ENCODE data around the gene TRIM44. TPM values are rescaled to one million over a fixed set of nuclear protein-coding genes. Genes with fewer than 3 reads are reported as not detected.
"Not testable (repeated sequence)": the region's sequence is repeated elsewhere in the genome, so short reads cannot be mapped to it uniquely, and the experiment has no call there.

Gene TRIM44
- total RNA-seq, 3 donors from 2014 or later (not counting 1 experiment from before 2014, with no cell fraction given), result 47.0 to 62.6 (median 51.9) TPM

- no peak for ATAC-seq
- H3K9me3 Mint-ChIP-seq, result no peaks in the 10 kb centered on the region
- H3K4me1 Mint-ChIP-seq, result no peaks in the 10 kb centered on the region
- intact Hi-C loops (cut with micrococcal nuclease), result no loop called here
- H3K4me3 ChIP-seq (ENCODE audit: low read length), result no peak overlapping the region
- H3K27ac ChIP-seq (ENCODE audit: low read length), result no peak overlapping the region
- H3K36me3 Mint-ChIP-seq, result no peaks in the 10 kb centered on the region
- DNase-seq, result no peak
- H3K27me3 ChIP-seq (ENCODE audit: control insufficient read depth, insufficient read depth, low read length), result no peaks in the 10 kb centered on the region
- no peaks in the 10 kb centered on the region for H3K9me3 ChIP-seq (ENCODE audit: control insufficient read depth, insufficient read depth, low read length)
- H3K27ac Mint-ChIP-seq, result no peak overlapping the region
- no peak overlapping the region for H3K4me3 Mint-ChIP-seq
- H3K36me3 ChIP-seq (ENCODE audit: control insufficient read depth, insufficient read depth, low read length), result no peaks in the 10 kb centered on the region
- H3K4me1 ChIP-seq (ENCODE audit: control insufficient read depth, insufficient read depth, low read length), result no peaks in the 10 kb centered on the region
- no peak for TF ChIP-seq CTCF (IDR thresholded peaks at IDR 0.05)
- H3K27me3 Mint-ChIP-seq (ENCODE audit: low read depth in 2 of 2), result peaks cover 0 to 8% of the 10 kb centered on the region in 2 donors
Observed at GRCh38 chr11:35856756-35857155, 194.2 kb downstream of the TRIM44 start.

DNA sequence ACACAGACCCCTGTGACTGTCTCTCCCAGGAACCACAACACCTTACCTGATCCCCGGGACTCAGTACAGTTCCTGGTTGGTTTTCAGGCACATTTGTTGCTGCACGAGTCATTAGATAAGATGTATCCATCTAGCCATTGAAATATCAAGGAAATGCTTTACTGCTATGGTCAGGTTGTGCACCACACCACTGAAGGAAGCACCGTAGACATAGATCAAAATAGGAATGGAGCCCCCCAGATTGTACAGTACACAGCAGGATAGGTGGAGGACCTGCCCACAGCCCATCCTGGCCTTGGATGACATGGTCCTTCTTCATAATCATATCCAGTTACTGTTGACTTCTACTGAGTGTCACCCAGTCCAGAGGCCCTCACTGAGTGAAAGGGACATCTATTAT is 195.3 kb downstream of the TRIM44 start:
- Mint-ChIP-seq H3K36me3 (no peaks in the 10 kb centered on the region), H3K4me1 (no peaks in the 10 kb centered on the region)
- ATAC-seq, result no peak

GRCh38 chr11:35859301-35859700 is 196.7 kb downstream of the TRIM44 start:
- H3K4me3 ChIP-seq (ENCODE audit: low read length), result no peak overlapping the region
- no peaks in the 10 kb centered on the region for H3K36me3 Mint-ChIP-seq
- no peaks in the 10 kb centered on the region for H3K4me1 ChIP-seq (ENCODE audit: control insufficient read depth, insufficient read depth, low read length)
- H3K9me3 Mint-ChIP-seq, result no peaks in the 10 kb centered on the region
- no peak for TF ChIP-seq CTCF (IDR thresholded peaks at IDR 0.05)
- no peaks in the 10 kb centered on the region for H3K4me1 Mint-ChIP-seq
- H3K27me3 Mint-ChIP-seq (ENCODE audit: low read depth in 2 of 2), result peaks cover 0 to 17% of the 10 kb centered on the region in 2 donors
- no peak overlapping the region for H3K4me3 Mint-ChIP-seq
- intact Hi-C loops (cut with micrococcal nuclease), result no loop called here
- H3K27ac Mint-ChIP-seq, result no peak overlapping the region
- H3K36me3 ChIP-seq (ENCODE audit: control insufficient read depth, insufficient read depth, low read length), result no peaks in the 10 kb centered on the region
- ATAC-seq, result no peak
- no CpG with 5 or more reads among the region's 2 CpGs for WGBS (ENCODE audit: insufficient coverage)
- no peak overlapping the region for H3K27ac ChIP-seq (ENCODE audit: low read length)
- no peaks in the 10 kb centered on the region for H3K27me3 ChIP-seq (ENCODE audit: control insufficient read depth, insufficient read depth, low read length)
- H3K9me3 ChIP-seq (ENCODE audit: control insufficient read depth, insufficient read depth, low read length), result peaks cover 3% of the 10 kb centered on the region
- no peak for DNase-seq

More for the DNA sequence above, 195.3 kb downstream of the TRIM44 start:
- no peaks in the 10 kb centered on the region for H3K9me3 ChIP-seq (ENCODE audit: control insufficient read depth, insufficient read depth, low read length)
- DNase-seq, result no peak
- no peaks in the 10 kb centered on the region for H3K9me3 Mint-ChIP-seq
- H3K4me3 Mint-ChIP-seq, result no peak overlapping the region
- intact Hi-C loops (cut with micrococcal nuclease), result no loop called here
- no peaks in the 10 kb centered on the region for H3K27me3 ChIP-seq (ENCODE audit: control insufficient read depth, insufficient read depth, low read length)
- no peaks in the 10 kb centered on the region for H3K36me3 ChIP-seq (ENCODE audit: control insufficient read depth, insufficient read depth, low read length)
- WGBS (ENCODE audit: insufficient coverage), result 91% methylated on average over 3 of the region's 3 CpGs
- no peaks in the 10 kb centered on the region for H3K4me1 ChIP-seq (ENCODE audit: control insufficient read depth, insufficient read depth, low read length)
- no peak for TF ChIP-seq CTCF (IDR thresholded peaks at IDR 0.05)
- H3K4me3 ChIP-seq (ENCODE audit: low read length), result no peak overlapping the region
- H3K27me3 Mint-ChIP-seq (ENCODE audit: low read depth in 2 of 2), result peaks cover 0 to 8% of the 10 kb centered on the region in 2 donors
- no peak overlapping the region for H3K27ac ChIP-seq (ENCODE audit: low read length)
- H3K27ac Mint-ChIP-seq, result no peak overlapping the region

DNA sequence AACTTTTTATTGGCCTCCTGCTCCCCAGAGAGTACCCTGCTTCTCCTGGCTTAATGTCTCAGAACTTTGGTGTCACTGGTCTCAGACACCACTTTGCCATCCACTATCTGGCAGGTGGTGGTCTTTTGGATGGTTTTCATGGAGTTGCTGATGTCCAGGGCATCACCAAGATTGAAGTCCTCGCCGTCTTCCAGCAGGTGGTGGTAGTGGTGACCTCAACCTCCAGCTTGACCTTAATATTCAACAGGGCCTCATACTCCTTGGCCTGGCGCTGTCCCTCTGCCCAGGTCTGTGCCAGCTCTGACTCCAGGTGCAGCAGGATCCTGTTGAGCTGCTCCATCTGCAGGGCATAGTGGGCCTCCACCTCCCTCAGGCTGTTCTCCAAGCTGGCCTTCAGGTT is 197.6 kb downstream of the TRIM44 start:
- H3K27ac Mint-ChIP-seq; H3K9me3 Mint-ChIP-seq; H3K4me1 ChIP-seq (ENCODE audit: control insufficient read depth, insufficient read depth, low read length); H3K27ac ChIP-seq (ENCODE audit: low read length); DNase-seq; H3K4me3 Mint-ChIP-seq; H3K36me3 ChIP-seq (ENCODE audit: control insufficient read depth, insufficient read depth, low read length); H3K4me3 ChIP-seq (ENCODE audit: low read length); H3K9me3 ChIP-seq (ENCODE audit: control insufficient read depth, insufficient read depth, low read length); H3K4me1 Mint-ChIP-seq; intact Hi-C loops (cut with micrococcal nuclease); H3K36me3 Mint-ChIP-seq; H3K27me3 ChIP-seq (ENCODE audit: control insufficient read depth, insufficient read depth, low read length); ATAC-seq: not testable (repeated sequence)
- H3K27me3 Mint-ChIP-seq (ENCODE audit: low read depth in 2 of 2), result peaks cover 0 to 15% of the 10 kb centered on the region in 2 donors
- WGBS (ENCODE audit: insufficient coverage), result 100% methylated on average over 3 of the region's 3 CpGs
